GM10248 (cell line): ENCODE measurements around the gene PDE6D.

Experiments used
- CTCF ChIA-PET: fragments of 300-600 bp; sonication (Branson Sonifier 250); formaldehyde crosslinking; extraction: SDS; loops from one replicate; lab custom pipeline; 2021; ENCODE audit warnings: antibody characterized with exemption; lab: Yijun Ruan, JAX
- POLR2A ChIA-PET: fragments of 350-650 bp; sonication (Branson Sonifier 250); formaldehyde crosslinking; extraction: SDS; loops from one replicate; lab custom pipeline; 2020; ENCODE audit warnings: antibody characterized with exemption; lab: Yijun Ruan, JAX
- DNase-seq: peaks from one replicate; pipeline ENCODE4 v3.0.0; 2012; ENCODE audit errors: extremely low spot score
- CTCF ChIP-seq: IDR thresholded peaks from 2 replicates; pipeline ENCODE4 v1.5.1; 2012; ENCODE audit warnings: mild to moderate bottlenecking, low read depth; ENCODE audit errors: extremely low read depth, missing control alignments, control extremely low read depth

The PDE6D gene

GRCh38 chr2:231696004-231696367 is 85.1 kb downstream of the PDE6D start:
- POLR2A ChIA-PET, result no interaction called here
- TF ChIP-seq CTCF, result no peak
- CTCF ChIA-PET, result interaction anchor here (2.0 to 3.5 kb wide), 4 partner anchors 11 to 21 kb away, joined by 8 to 39 read pairs (median 16); no protein-coding TSS in a partner anchor
- DNase-seq, result no peak

- ChIA-PET CTCF (interaction anchor here (1.3 to 25.7 kb wide), 5 partner anchors 11 to 21 kb away, joined by 5 to 434 read pairs (median 21); partner anchors contain the start of gene PTMA), POLR2A (interaction anchor here (1.0 kb wide), 1 partner anchor 14 kb away, joined by 3 read pairs; the partner anchor contains the start of gene PTMA)
- no peak for DNase-seq
- no peak for TF ChIP-seq CTCF
Observed at GRCh38 chr2:231693956-231694355, 87.1 kb downstream of the PDE6D start.

GRCh38 chr2:231692847-231693246 is 88.2 kb downstream of the PDE6D start:
- DNase-seq, result no peak
- CTCF ChIA-PET, result interaction anchor here (1.3 to 25.7 kb wide), 4 partner anchors 11 to 22 kb away, joined by 5 to 434 read pairs (median 102); partner anchors contain the start of gene PTMA
- TF ChIP-seq CTCF, result no peak
- POLR2A ChIA-PET, result interaction anchor here (1.0 kb wide), 1 partner anchor 15 kb away, joined by 3 read pairs; the partner anchor contains the start of gene PTMA

- ChIA-PET CTCF (interaction anchor here (1.2 to 25.7 kb wide), 4 partner anchors 13 to 31 kb away, joined by 3 to 531 read pairs (median 309); partner anchors contain the start of gene PTMA), POLR2A (interaction anchor here (1.0 to 1.2 kb wide), 2 partner anchors 17 to 21 kb away, joined by 3 to 5 read pairs; partner anchors contain the start of gene PTMA)
- DNase-seq, result no peak
- TF ChIP-seq CTCF, result no peak
Observed at GRCh38 chr2:231691251-231691772, 89.8 kb downstream of the PDE6D start.

GRCh38 chr2:231689124-231689893 is 91.8 kb downstream of the PDE6D start:
- POLR2A ChIA-PET, result no interaction called here

More at GRCh38 chr2:231689124-231689893, 91.8 kb downstream of the PDE6D start:
- no peak for TF ChIP-seq CTCF
- no peak for DNase-seq
- CTCF ChIA-PET, result interaction anchor here (3.0 to 25.7 kb wide), 4 partner anchors 14 to 36 kb away, joined by 10 to 531 read pairs (median 309); partner anchors contain the start of gene PTMA
